Measurements from ENCODE around the gene HKDC1.

GRCh38 chr10:69246581-69247312, 26.6 kb downstream of the HKDC1 start:
- TF ChIP-seq POLR2AphosphoS5 (IDR thresholded peaks at IDR 0.05; ENCODE audit: low read depth, low read length) (no peak), REST (IDR thresholded peaks at IDR 0.05; ENCODE audit: insufficient read depth in 1 of 2, low read depth in 2 of 2, low read length in 2 of 2) (no peak), TAF1 (IDR thresholded peaks at IDR 0.05; ENCODE audit: borderline replicate concordance, insufficient read depth, low read length) (no peak), SIN3A (IDR thresholded peaks at IDR 0.05; ENCODE audit: borderline replicate concordance, insufficient read depth, low read length) (no peak)

Data from PFSK-1 (cell line).